Endothelial cell of umbilical vein (primary cell): ENCODE data around the gene DEDD.

Source experiments
- EZH2 ChIP-seq: IDR thresholded peaks from 2 replicates; pipeline ENCODE4 v1.6.1; 2012; ENCODE audit warnings: borderline replicate concordance, low read depth, mild to moderate bottlenecking, moderate library complexity, low read length, inconsistent platforms; ENCODE audit not compliant: severe bottlenecking
- MYC ChIP-seq: IDR thresholded peaks from one replicate; pipeline ENCODE4 v1.6.1; 2011; ENCODE audit warnings: mild to moderate bottlenecking, low read depth, low read length
- POLR2A ChIP-seq: IDR thresholded peaks from 2 replicates; pipeline ENCODE4 v1.6.1; 2012; ENCODE audit warnings: low read depth, mild to moderate bottlenecking, control low read depth, low read length
- TF ChIP-seq, protein P1 (sequence below), 2 donors: IDR thresholded peaks; 1 replicate in 1 of 2; 2 replicates in 1 of 2; pipeline ENCODE4 v1.5.1; 2011; ENCODE audit warnings: low read length in 2 of 2, mild to moderate bottlenecking in 2 of 2, moderate library complexity in 2 of 2, control low read depth in 1 of 2, inconsistent platforms in 1 of 2, low read depth in 1 of 2; ENCODE audit not compliant: insufficient read depth in 1 of 2; ENCODE audit errors: extremely low read depth in 1 of 2

DNA sequence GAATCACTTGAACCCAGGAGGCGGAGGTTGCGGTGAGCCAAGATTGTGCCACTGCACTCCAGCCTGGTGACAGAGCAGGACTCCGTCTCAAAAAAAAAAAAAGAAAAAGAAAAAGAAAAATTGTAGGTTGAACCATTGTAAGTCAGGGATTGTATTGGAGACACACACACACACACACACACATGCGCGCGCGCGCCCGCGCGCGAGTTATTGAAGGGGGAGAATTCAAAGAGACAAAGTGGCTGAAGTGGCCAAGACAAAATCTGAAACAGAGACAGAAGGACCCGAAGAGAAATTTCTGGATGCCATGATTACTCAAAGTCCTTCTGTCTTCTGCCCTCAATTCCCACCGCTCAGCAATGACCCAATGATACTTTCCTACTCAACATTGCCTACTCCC lies 38.0 kb downstream of the DEDD start:
- TF ChIP-seq POLR2A = no peak
- TF ChIP-seq, protein P1, sequence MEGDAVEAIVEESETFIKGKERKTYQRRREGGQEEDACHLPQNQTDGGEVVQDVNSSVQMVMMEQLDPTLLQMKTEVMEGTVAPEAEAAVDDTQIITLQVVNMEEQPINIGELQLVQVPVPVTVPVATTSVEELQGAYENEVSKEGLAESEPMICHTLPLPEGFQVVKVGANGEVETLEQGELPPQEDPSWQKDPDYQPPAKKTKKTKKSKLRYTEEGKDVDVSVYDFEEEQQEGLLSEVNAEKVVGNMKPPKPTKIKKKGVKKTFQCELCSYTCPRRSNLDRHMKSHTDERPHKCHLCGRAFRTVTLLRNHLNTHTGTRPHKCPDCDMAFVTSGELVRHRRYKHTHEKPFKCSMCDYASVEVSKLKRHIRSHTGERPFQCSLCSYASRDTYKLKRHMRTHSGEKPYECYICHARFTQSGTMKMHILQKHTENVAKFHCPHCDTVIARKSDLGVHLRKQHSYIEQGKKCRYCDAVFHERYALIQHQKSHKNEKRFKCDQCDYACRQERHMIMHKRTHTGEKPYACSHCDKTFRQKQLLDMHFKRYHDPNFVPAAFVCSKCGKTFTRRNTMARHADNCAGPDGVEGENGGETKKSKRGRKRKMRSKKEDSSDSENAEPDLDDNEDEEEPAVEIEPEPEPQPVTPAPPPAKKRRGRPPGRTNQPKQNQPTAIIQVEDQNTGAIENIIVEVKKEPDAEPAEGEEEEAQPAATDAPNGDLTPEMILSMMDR (IDR thresholded peaks at IDR 0.05; ENCODE audit: extremely low read depth in 1 of 2, insufficient read depth in 1 of 2, low read depth in 1 of 2, low read length in 2 of 2) = no peak
- no peak for TF ChIP-seq EZH2
- no peak for TF ChIP-seq MYC
